ENCODE results near the gene GPR139. TPM values are rescaled to one million over a fixed set of nuclear protein-coding genes. Genes with fewer than 3 reads are reported as not detected.

The GPR139 gene
- total RNA-seq, 1 experiment from 2014 or later: 0.22 TPM

GRCh38 chr16:20102021-20102420 is 28.3 kb upstream of the GPR139 start:
- H3K23ac ChIP-seq (ENCODE audit: insufficient read length, low read depth, low read length): no peak overlapping the region
- Mint-ChIP-seq H3K4me3 (no peak overlapping the region), H3K9me3 (no peaks in the 10 kb centered on the region), H3K27me3 (ENCODE audit: low read depth) (peaks cover 5% of the 10 kb centered on the region), H3K4me1 (peaks cover 4 to 6% of the 10 kb centered on the region in 2 experiments), H3K27ac (no peak overlapping the region), H3K36me3 (ENCODE audit: insufficient read depth in 1 of 3, low read depth in 3 of 3) (no peaks in the 10 kb centered on the region)
- no peak overlapping the region for H2BK20ac ChIP-seq (ENCODE audit: low read depth, low read length, poor library complexity, severe bottlenecking)
- DNase-seq: no peak
- H3K4me1 ChIP-seq (ENCODE audit: insufficient read depth, low read length): no peaks in the 10 kb centered on the region
- no peak overlapping the region for H4K5ac ChIP-seq (ENCODE audit: insufficient read length, low read depth, low read length)
- no peaks in the 10 kb centered on the region for H3K79me1 ChIP-seq (ENCODE audit: insufficient read depth, low read depth, low read length, poor library complexity, severe bottlenecking)
- WGBS (ENCODE audit: extremely low coverage, insufficient read length, low lambda C conversion rate): no CpG with 5 or more reads among the region's 2 CpGs
- no peak overlapping the region for H3T11ph ChIP-seq (ENCODE audit: low read length)
- TF ChIP-seq CTCF (conservative IDR thresholded peaks at IDR 0.05): no peak
- H2BK12ac ChIP-seq (ENCODE audit: insufficient read length, low read depth, low read length): no peak overlapping the region
- H3K14ac ChIP-seq (ENCODE audit: insufficient read depth, low read length): no peak overlapping the region
- H3K23me2 ChIP-seq (ENCODE audit: insufficient read length, low read depth, low read length, poor library complexity, severe bottlenecking): no peaks in the 10 kb centered on the region
- H2AK5ac ChIP-seq (ENCODE audit: insufficient read length, low read length): no peak overlapping the region
- no peaks in the 10 kb centered on the region for H3K9me3 ChIP-seq (ENCODE audit: control insufficient read depth, low read depth, low read length)
- no peak overlapping the region for H2BK5ac ChIP-seq (ENCODE audit: insufficient read length, low read length)
- H4K8ac ChIP-seq (replicated peaks; ENCODE audit: insufficient read length, low read depth, low read length): no peak overlapping the region
- H3K4ac ChIP-seq (ENCODE audit: low read depth, low read length): no peak overlapping the region
- no peaks in the 10 kb centered on the region for H4K20me1 ChIP-seq (ENCODE audit: control insufficient read depth, insufficient read depth, insufficient read length)
- no peaks in the 10 kb centered on the region for H3K79me2 ChIP-seq (ENCODE audit: insufficient read depth, low read length)
- H3K4me2 ChIP-seq (ENCODE audit: insufficient read depth, insufficient read length, low read length): no peak overlapping the region
- no peak overlapping the region for H4K91ac ChIP-seq (ENCODE audit: insufficient read length, low read depth, low read length)
- H2BK15ac ChIP-seq (ENCODE audit: low read depth, low read length): no peak overlapping the region
- H3K27ac ChIP-seq (ENCODE audit: insufficient read length, low read depth, low read length): no peak overlapping the region
- no peak overlapping the region for H3K18ac ChIP-seq (ENCODE audit: insufficient read length, low read depth, low read length)
- H3K56ac ChIP-seq (ENCODE audit: insufficient read length, low read depth, low read length): no peak overlapping the region
- H3K9ac ChIP-seq (ENCODE audit: extremely low read depth, insufficient read length, low read length): no peak overlapping the region
- H2AFZ ChIP-seq (ENCODE audit: low read length): no peak overlapping the region
- no peak overlapping the region for H2BK120ac ChIP-seq (ENCODE audit: low read depth, low read length, poor library complexity, severe bottlenecking)
- no peaks in the 10 kb centered on the region for H3K27me3 ChIP-seq (ENCODE audit: insufficient read depth, low read length)

Measured in H9 (cell line).